Measurements from ENCODE around the gene SLFN12L.
A peak's percentile ranks its signal among the peaks of the same experiment; 100 is the strongest.
"Not testable (repeated sequence)": the region's sequence is repeated elsewhere in the genome, so short reads cannot be mapped to it uniquely, and the experiment has no call there.

The SLFN12L gene

DNA sequence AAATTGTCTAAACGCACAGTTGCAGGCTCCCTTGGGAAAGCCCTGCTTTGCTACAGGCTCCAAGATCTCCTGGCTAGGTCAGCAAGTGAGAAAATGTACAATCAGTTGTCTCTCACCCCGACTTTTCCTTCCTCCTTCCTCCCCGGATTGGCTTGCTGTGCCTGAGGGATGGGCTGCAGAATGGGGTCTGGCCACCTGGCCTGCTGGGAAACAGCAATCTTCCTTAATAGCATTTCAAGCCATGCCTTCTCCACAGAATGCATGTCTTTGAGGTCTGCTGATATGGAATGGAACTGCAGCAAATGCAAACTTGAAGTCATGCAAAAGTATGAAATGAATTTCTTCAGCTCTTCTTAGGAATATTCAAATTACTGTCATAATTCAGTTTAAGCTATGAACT is 46.1 kb downstream of the SLFN12L start:
- no peak for DNase-seq

DNA sequence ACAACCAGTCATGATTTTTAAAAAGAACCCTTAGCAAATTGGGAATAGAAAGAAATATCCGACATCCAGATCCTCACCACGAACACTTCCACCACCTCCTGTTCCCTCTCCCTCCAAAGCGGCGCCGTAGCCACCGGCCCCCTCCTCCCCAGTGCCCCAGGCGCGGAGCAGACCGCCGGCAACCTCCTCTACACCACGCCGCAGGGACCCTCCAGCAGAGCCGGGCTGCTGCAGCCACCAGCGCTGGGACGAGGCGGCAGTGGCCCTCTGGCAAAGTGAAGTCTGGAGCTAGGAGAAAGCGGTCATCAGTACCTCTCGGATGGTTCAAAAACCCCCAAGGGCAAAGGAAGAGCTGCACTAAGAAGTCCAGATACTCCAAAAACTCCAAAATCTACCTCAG is 47.5 kb downstream of the SLFN12L start:
- DNase-seq, result no peak

DNA sequence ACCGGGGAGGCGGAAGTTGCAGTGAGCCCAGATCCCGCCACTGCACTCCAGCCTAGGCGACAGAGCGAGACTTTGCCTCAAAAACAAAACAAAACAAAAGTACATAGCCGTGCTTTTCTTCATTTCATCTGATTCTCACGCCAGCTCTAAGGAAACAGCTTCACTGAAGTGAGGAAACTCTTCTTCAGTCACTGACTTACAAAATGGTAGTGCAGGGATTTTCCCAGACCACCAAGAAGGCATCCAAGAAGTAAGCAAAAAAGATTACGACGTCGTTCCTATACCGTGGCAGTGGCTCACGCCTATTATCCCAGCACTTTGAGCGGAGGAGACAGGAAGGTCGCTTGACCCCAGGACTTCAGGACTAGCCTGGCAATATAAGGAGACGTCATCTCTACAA is 48.5 kb downstream of the SLFN12L start:
- no peak for DNase-seq

DNA sequence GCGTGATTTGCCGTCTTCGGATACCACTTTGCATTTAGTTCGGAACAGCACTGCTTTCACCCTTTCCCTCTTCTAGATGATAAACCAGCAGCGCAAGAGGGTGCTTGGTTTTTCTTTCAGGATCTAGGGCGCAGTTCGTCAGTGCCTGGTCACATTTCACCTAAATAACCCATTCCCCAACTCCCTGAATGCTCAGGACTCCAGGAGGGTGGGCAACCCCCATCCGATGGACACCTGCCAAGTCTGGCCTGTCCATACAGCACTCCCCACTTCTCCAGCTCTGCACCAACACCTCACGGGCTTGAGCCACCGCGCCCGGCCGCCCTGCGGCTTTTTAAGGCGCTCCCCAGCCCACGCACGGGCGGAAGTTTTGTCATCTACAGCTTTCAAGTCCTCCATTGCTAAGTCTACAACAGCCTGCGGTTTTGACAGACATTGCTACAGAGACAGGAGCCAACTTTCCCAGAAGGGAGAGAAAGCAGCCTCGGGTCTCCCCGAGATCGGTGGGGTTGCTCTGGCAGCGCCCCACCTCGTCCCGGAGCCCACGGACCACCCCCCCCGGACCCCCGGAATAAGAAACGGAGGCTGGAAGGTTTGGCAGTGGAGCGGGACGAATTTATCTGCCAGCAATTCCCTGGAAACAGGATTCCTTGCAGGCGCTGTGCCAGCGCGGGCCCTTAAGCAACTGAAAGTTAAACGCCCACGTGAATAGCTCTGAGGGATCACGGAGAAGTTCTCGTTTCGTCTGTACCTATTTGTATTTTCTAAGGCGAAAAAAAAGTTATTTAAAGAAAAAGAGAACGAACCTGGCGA is 50.4 kb downstream of the SLFN12L start:
- DNase-seq, result no peak

DNA sequence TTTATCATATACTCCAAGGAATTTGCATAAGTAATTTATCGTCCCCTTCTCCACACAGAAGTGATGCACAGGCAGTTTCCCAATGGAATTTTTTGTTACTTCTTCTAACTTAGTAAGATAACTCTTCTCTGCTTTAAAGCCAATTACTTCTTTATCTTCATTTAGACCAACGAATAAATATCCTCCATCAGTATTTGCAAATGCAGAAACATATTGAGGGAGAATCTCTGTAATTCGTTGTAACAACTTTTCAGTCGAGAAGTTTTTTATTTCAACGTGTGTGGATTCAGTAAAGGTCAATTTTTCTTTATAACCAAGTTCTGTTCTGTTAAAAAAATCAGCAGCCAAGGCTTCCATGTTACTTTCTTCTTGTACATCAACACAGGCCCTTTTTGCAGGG is 58.2 kb downstream of the SLFN12L start:
- DNase-seq, result no peak

DNA sequence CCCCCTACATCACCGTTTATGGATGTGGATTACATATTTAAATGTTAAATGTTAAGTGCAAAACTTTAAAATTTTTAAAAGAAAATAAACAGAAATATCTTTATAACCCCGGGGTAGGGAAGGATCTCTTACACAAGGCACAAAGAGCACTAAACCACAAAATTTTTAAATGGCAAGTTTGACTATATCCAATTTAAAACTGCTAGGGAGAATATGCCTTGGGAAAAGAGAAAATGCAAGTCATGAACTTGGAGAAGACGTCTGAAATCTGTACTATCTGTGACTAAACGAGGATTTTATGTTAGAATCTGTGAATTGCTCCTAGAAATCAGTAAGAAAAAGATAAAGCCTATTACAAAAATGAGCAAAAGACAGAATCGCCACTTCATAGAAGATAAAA is 60.2 kb downstream of the SLFN12L start:
- no peak for DNase-seq

DNA sequence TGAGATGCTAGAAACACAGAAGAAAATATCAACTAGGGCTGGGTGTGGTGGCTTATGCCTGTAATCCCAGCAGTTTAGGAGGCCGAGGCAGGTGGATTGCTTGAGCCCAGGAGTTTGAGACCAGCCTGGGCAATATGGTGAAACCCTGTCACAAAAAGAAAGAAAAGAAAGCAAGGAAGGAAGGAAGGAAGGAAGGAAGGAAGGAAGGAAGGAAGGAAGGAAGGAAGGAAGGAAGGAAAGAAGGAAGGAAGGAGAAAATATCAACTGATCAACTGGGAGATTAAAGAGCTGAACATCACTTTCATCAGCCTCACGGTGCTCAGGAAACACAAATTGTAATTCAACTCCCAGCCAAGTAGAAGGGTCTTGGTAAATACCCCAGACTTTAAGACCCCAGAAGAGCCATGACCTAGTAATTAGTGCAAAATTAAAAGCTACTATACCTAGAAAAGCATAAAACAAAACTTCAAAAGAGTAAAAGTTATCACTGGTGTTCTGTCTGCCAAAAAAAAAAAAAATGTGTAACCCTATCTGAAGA is 61.1 kb downstream of the SLFN12L start:
- no peak for DNase-seq

DNA sequence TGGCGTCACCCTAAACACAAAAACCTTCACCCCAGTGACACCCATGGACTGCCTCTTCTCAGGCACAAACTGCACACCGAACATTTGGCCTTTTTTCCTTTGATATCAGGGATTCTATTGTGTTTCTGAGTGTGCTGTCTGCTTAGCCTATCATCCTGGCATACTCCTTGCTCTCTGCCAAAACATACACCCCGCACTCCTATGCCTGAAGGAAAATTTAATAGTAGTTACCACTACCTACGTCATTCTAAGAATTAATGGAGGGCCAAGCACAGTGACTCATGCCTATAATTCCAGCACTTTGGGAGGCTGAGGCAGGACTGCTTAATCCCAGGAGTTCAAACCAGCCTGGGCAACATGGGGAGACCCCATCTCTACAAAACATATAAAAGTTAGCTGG is 69.0 kb downstream of the SLFN12L start:
- no peak for DNase-seq

DNA sequence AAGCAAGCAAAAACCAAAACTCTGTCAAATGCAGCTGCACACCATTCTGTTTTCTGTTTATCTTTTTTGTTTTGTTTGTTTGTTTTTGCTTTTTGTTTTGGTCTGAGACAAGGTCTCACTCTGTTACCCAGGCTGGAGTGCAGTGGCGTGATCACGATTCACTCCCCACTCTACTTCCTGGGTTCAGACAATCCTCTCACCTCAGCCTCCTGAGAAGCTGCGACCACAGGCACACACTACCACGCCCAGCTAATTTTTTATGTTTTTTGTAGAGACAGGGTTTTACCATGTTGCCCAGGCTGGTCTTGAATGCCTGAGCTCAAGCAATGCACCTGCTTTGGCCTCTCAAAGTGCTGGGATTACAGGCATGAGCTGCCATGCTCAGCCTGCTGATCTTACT is 69.7 kb downstream of the SLFN12L start:
- DNase-seq, result no peak

DNA sequence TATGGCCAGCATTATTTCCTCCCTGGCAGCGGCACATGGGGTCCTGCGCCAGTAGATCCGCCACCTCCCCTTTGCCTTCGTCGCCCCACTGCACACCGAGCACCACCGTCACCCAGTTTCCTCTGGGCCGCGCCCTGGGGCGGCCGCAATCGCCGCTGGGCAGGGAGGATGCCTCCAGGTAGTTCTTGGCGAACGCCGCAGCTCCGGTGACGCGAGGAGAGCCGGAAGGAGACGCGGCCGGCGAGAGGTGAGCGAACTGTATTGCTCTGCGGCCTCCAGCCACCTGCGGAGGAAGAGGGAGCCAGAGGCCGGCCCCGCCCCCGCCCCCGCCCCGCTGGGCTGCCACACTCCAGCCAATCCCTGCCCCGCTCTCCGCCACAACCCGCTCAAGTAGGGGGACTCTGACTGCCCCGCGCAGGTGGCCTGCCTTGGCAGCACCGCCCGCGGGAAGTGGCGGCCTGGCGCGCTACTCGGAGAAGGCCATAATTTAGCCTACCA is 77.1 kb downstream of the SLFN12L start:
- peak; percentile 38 for DNase-seq

DNA sequence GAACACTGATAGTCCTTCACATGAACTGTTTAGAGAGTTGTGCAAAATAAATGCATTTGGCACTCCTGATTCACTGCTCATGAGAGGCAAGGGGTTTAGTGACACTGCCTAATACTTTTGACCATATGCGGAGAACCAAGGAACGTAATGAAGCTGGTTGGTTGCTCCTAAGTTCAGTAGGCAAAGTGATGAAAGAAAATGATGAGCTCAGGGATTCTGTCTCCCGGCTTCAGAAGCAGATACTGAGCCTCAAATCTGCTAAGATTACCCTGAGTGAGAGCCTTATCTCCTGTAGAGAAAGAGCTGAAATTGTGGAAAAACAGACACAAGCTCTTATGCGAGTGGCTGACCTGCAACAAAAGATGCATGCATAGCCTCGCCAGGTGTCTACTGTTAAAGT is 83.4 kb downstream of the SLFN12L start:
- not testable (repeated sequence) for DNase-seq

DNA sequence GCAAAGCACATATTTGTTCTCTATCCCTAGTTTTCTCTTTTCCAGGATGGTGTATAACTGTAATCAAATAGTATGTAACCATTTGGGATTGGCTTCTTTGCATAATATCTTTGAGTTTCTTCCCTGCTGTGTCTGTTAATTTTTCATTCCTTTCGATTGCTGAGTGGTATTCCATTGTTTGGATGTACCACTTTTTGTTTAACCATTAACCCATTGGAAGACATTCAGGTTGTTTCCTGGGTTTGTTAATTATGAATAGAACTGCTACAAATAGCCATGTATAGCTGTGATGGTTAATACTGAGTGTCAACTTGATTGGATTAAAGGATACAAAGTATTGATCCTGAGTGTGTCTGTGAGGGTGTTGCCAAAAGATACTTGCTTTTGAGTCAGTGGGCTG is 84.3 kb downstream of the SLFN12L start:
- DNase-seq, result no peak

DNA sequence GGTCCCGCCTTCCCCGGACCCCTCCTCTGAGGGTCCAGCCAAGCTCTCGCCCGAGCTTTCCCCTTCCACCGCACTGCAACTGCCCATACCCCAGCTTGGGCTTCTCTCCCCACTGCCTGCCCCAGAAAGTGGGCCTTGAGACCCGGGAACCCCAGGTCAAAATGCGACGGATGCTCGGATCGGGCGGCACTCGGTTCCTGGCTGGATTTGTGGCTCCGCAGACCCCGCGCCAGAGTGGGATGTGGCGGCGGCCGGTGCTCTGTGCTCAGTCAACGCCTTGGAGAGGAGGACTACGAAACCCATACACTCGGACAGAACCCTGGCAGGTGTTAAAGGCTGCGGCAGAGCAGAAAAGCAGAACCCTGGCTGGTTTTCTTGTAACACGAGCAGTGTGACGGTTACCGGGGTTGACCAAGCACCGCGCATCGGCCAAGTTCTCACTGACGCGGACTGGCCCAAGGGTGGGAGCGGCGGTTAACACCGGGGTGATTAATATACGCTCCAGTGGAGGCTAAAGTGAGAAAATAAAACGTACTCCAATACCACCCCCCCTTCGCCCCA is 88.0 kb downstream of the SLFN12L start:
- no peak for DNase-seq

DNA sequence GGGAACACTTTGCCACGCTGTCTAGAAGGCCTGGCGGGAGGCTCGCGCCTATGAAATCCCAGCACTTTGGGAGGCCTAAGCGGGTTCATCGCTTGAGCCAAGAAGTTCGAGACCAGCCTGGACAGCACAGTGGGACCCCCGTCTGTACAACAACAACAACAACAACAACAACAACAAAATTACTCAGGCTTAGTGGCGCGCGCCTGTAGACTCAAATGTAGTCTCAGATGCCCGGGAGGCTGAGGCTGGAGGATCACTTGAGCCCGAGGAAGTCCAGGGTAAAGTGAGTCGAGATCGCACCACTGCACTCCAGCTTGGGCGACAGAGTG is 88.6 kb downstream of the SLFN12L start:
- DNase-seq, result no peak

DNA sequence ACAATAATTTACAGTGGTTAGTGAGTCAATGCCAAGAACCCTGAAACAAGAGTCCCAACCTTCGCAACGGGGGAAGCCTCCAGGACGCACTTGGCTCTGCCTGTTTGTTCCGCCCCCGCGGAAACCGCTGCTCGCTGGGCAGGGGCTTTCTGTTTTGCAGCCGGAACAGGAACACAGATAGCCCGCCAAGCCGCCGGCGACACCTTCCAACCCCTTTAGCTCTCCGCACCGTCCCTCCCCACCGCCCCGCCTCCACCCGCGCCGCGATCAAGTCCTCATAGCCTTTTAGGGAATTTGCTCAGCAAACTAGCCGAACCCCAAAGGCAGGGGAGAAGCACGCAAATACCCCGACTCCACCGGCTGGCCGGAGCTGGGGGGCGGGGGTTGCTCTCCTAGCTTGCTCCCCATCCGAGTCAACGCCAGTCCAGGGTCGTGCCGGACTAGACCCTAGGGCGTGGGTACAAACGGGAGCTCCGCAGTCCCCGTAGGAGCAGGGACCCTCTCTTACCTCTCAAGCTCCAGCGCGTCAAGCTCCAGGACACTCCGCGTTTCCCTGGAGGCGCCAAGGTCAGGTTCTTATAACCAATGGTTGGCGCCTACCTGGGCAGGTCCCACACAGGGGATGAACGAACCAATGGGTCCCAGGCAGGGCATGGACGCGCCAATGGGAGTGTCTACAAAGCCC is 89.1 kb downstream of the SLFN12L start, which contains the start of gene SLFN13:
SLFN13 (minus strand) TSS at position 553 of the 685 bp plus-strand sequence. CDS start 3,086 bp downstream, outside the sequence.
- peak; percentile 69 for DNase-seq

DNA sequence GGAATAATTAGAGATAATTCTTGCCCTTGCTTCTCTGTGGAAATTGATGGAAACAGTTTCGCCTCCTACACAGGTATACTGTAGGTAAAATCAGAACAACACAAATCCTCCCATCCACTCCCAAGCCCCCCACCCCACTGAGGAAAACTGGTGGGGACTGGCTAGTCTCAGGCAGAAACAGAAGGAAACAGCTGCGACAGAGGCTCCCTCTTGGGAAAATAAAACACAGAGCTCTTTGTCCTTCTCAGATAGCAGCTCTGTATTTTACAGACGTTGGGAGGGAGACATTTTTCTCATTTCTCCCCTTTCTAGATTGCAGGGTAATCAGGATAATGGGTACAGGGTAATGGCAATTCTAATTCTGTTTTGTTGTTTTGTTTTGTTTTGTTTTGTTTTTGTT is 90.0 kb downstream of the SLFN12L start:
- DNase-seq, result no peak

DNA sequence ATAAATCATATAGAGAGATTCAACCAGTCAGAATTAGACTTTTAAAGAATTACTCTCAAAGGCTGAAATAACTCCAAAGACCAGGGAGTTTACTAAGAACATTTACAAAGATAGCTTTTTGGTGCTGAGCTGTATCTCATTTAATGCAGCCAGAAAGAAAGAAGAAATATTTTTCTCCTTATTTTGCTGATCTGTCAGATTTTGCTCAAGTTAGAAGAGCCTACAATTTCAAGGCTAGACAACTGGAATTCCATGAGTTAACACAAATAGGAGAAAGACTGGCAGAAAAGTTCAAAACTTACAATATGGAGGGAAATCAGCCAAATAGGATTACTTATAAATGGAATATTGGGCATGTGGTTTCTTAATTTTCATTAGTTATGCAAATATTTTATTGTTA is 99.0 kb downstream of the SLFN12L start:
- no peak for DNase-seq

DNA sequence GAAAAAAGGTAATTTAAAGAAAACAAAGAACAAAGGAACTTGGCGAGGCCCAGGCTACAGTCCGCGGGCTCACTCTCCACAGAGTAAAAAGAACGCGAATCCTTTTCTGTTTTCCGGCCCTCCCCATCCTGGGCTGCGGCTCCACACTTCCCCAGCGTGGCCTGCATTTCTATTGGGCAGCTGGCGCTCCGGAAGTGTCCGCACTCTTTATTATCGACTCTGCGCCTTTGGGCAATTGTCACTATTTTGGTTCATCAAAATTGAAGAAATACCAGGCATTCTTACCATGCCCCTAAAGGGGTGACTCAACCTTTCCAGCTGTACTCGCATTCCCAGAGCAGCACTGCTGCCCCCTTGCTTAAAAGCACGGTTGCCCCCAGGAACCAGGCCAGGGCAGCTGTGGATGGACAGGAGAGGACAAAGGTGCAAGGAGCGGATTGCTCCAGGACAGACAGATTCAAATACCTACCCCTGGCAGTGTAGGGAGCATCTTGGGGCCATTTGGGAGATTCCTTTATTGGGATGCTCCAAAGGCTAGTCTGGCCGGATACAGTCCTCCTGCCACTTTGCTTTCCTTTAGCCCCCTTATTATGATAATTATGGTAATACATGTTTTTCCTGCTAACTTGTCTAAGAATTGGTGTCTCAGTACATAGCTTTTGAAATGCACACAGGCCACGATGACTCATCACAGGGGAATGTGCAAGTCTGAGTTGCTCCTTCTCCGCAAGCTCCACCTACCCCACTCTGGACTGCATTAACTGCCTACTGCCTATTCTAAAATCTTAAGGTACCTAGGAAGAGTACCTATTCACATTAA is 104.2 kb downstream of the SLFN12L start:
- no peak for DNase-seq

DNA sequence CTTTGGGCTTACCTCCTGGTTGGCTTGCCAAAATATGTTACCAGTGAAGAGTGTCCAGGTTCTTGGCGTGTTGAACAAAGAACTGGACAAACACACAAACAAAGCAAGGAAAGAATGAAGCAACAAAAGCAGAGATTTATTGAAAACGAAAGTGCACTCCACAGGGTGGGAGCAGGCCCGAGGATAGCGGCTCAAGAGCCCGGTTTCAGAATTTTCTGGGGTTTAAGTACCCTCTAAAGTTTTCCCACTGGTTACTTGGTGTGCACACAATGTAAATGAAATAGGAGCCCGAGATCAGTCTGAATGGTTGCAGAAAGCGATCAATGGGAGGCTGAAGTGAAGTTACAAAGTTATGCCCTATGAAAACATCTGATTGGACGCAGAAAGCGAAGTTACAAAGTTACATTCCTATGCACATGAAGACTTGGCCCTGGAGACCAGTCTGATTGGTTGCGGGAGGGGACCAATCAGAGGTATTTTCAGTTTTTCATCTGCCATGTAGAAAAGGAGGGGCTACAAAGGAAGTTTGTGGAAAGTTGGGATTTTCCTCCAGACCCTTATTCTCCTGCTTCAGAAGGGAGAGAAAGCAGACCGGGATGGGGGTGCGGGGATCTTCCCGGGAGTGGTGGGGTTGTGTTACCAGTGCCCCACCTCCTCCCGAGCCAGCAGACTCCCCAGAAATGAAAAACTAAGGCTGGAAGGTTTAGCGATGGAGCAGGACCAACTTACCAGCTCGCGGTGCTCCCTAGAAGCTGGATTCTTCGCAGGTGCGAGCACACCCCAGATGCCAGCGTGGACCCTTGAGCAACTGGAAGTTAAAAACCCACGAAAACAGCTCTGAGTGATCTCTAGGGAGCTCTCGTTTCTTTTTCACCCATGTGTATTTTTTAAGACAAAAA is 105.1 kb downstream of the SLFN12L start, which contains the start of gene SLFN12:
SLFN12 (minus strand) TSS at position 325 of the 899 bp plus-strand sequence. CDS start 9,472 bp downstream, outside the sequence.
- no peak for DNase-seq

DNA sequence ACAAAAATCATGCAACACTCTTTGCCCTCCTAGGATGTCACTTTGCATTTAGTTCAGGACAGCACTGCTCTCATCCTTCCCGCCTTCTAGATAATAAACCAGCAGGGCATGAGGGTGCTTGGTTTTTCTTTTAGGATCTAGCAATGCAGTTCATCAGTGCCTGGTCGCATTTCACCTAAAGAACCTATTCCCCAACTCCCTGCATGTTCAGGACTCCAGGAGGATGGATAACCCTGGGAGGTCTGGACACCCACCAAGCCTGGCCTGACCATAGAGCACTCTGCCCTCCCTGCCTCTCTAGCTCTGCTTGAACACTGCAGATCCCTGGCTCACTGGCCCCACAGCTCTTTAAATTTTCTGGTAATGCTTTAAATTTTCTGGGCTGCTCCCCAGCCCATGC is 107.8 kb downstream of the SLFN12L start:
- DNase-seq, result no peak

DNA sequence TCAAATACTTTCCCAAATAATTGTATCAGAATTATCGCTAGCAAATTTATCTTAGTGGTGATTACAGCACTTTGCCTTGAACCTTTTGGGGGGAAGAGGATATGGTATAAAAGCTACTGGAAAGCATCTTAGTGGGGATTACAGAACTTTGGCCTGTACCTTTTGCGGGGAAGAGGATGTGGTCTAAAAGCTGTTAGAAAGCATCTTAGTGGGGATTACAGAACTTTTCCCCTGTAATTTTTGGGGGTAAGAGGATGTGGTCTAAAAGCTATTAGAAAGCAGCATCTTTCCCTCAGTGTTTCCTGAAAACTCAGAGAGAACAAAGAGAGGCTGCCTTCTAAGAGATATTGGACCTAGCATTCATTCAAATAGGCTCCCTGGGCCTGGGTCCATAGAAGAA is 109.2 kb downstream of the SLFN12L start:
- DNase-seq, result no peak

DNA sequence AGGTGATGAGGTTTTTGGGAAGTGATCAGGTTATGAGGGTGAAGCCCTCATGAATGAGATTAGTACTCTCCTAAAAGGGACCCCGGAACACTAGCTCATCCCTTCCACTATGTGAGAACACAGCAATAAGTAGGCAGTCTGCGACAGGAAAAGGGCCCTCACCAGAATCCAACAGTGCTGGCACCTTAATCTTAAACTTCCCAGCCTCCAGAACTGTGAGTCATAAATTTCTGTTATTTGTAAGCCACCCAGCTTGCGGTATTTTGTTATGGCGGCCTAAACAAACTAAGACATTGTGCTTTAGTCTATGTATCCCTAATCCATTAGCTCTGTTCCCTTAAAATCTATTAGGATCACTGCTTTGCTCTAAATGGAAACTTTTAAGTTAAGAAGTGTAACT is 113.7 kb downstream of the SLFN12L start:
- DNase-seq, result no peak

All from NCI-H774 (cell line).